GM18505 (cell line): ENCODE results near the gene HNRNPK.

Source experiments
- ATAC-seq: cut with Tn5 transposase; IDR thresholded peaks from one replicate; pipeline ENCODE4 v1.9.1; 2021; ENCODE audit not compliant: unreplicated experiment
- POLR2A ChIP-seq: IDR thresholded peaks from 4 replicates; pipeline ENCODE4 v1.6.1; 2011; ENCODE audit warnings: borderline replicate concordance; ENCODE audit not compliant: insufficient read depth, insufficient read length; ENCODE audit errors: extremely low read depth

HNRNPK gene

DNA sequence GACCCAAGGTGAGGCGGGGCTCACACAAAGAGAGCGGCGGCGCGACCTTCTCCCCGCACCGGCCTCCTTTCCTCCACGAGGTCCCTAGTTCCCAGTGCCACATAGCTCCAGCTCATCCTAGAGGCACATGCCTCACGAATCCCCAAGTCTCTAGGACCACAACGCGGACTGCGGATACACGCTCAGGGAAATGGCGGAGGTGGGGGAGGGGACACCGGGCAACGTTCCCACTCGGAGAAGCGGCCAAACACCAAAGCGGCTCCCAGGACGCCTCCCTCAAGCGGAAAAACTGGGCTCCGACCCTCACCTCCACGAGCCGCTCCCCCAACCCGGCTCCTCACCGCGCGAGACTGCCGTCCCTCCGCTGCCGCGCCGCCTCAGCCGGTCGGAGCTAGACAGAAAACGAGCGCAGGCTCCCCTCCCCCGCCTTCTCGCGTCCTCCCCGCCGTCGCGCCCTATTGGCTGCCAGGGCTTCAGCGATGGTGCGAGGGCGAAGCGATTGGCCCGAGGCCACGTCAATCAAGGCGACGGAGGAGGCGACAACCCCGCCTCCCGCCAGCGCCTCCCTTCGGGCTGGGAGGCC is at the start of gene HNRNPK:
Gene HNRNPK, minus strand, starts transcription at position 404 of the 583 bp plus-strand sequence. CDS start 1,963 bp downstream, outside the sequence.
- ATAC-seq: peak; percentile 84
- peak; percentile 77 for TF ChIP-seq POLR2A

DNA sequence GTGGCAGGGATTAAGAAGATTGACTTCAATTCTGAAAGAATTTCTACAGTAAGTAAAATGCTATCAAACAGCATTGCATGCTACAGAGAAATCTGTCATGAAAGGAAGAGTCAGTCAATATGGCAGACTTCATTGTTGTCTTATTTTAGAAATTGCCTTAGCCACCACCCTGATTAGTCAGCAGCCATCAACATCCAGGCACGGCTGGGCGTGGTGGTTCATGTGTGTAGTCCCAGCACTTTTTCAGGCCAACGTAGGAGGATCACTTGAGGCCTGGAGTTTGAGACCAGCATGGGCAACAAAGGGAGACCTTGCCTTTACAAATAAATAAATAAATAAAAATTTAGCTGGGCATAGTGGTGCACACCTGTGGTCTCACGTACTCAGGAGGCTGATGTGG is 47.2 kb upstream of the HNRNPK start:
- TF ChIP-seq POLR2A: no peak
- ATAC-seq: no peak

DNA sequence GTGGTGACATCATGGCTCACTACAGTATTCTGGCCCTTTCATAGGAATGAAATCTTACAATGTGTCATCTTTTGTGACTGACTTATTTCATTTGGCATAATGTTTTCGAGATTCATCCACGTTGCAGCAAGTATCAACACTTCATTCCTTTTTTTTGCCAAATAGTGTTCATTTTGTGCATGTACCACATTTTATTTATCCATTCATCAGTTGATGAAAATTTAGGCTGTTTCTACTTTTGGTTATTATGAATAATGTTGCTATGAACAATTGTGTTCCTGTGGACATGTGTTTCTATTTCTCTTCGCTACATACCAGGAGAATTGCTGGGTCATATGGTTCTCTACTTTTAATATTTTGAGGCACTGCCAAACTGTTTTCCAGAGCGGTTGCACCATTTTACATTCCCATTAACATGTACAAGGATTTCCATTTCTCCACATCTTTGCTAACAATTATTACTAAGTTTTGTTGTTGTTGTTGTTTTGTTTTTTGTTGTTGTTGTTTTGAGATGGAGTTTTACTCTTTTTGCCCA is 44.1 kb upstream of the HNRNPK start:
- no peak for ATAC-seq
- TF ChIP-seq POLR2A: no peak

DNA sequence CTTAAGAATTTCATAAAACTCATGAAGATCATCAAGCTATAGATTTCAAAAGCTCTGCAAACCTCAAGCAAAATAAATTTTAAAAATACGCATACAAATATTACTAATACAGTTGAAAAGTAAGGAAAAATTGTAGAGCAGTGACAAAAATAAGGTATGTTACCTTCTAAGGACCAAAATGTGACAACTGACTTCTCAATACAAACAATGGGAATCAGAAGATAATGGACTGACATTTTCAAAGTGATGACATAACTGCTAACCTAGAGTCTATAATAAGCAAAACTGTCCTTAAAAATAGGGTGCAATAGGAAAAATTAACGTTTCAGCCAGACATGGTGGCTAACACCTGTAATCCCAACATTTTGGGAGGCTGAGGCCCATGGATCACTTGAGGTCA is 27.6 kb upstream of the HNRNPK start:
- ATAC-seq: no peak

DNA sequence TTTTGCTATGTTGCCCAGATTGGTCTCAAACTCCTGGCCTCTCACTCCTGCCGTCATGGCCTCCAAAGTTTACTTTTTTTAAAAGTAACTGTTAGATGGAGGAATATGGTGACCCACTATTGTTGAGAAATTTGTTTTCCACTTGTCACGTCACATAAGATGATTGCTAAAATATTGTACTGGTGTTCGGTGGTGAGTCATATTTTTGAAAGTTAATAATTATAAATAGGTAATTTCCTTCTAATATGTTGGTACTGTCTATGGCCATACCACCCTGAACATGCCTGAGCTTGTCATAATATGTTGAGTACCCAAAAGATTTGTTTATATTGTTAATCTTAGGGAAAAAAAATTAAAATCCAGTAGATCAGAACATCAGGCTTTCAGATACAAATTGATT is 23.2 kb upstream of the HNRNPK start:
- no peak for TF ChIP-seq POLR2A
- no peak for ATAC-seq

More for the DNA sequence above, 27.6 kb upstream of the HNRNPK start:
- TF ChIP-seq POLR2A: no peak

DNA sequence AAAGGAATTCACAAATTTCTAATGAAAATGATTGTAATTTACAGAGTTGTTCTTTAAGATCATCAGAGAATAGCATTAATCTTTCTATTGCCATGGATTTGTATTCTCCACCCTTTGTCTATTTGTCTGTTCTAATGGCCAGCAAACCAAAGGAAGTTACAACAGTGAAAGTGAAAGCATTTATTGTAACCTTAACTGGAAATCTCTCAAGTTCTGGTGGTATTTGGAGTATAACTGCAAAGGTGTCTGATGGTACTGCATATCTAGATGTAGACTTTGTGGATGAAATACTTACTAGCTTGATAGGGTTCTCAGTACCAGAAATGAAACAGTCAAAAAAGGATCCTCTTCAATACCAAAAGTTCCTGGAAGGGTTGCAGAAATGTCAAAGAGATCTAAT is 22.3 kb upstream of the HNRNPK start:
- no peak for TF ChIP-seq POLR2A
- peak; percentile 70 for ATAC-seq

DNA sequence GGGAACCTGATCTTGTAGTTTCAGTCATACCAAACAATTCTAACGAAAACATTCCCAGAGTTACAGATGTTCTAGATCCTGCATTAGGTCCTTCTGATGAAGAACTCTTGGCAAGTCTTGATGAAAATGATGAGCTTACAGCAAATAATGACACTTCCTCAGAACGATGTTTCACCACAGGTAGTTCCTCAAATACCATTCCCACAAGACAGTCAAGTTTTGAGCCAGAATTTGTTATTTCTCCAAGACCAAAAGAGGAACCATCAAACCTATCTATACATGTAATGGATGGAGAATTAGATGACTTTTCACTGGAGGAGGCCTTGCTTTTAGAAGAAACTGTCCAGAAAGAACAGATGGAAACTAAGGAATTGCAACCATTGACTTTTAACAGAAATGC is 21.6 kb upstream of the HNRNPK start:
- no peak for ATAC-seq
- TF ChIP-seq POLR2A: no peak

DNA sequence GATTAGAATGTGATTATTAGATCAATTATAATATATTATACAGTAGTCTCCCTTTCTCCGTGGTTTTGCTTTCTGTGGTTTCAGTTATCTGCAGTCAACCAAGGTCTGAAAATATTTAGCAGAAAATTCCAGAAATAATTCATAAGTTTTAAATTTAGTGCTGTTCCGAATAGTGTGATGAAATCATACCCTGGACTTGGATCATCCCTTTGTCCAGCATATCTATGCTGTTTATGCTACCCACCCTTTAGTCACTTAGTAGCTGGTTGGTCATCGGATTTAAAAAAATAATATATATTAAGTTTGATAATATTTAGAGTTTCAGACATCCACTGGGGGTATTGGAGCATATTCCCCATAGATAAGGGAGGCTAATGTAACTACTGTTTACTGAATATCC is 20.2 kb upstream of the HNRNPK start:
- no peak for TF ChIP-seq POLR2A
- no peak for ATAC-seq

DNA sequence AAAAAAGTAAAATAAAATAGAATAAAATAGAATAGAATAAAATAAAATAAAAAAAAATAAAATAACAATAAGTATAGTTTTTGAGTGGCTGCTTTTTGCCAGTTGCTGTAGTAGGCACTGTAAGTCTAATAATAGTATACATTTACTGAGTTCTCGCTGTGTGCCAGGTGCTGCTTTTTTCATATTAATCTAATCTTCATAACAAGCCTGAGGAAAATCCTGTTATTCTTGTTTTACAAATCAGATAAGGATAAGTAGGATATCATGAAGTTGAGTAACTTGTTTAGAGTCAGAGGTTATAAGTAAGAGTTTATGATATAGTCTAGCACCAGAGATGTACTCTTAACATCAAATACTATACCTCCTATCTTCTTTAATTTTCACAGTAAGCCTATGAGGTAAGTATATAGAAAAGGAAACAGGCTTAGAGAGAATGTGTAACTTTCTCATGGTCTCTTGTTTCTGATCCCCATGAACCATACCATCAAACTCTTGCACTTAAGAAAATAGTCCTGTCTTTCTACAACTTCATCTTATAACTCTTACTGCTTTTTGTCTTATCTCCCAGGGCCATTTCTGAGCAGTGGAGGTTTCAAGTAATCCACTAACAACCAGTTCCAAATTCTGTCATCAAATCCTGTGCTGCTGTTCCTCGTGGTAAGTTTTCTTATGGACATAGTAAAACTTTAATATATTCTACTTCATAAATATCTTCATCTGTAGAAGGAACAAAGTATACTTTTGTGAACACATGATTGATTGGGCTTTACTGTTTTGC is 19.3 kb upstream of the HNRNPK start:
- no peak for ATAC-seq
- no peak for TF ChIP-seq POLR2A

DNA sequence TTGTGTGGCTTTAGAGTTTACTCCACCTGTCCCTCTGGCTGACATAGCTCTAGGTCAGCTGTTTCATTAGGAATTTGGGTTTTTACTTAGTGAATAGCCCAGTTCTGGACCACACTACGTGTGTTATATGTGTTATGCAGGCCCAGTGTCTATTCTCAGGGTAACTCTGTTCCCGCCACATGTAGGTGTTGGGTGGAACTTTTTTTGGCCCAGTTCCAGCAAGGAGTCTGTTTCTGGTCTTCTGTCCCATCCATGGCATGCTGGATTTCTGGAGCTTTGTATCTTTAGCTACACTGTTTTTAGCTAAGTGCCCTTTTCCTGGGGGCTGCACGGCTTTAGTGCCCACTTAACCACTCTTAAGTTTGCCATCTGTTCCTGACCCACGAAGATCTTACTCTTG is 16.1 kb upstream of the HNRNPK start:
- no peak for ATAC-seq
- TF ChIP-seq POLR2A: no peak

DNA sequence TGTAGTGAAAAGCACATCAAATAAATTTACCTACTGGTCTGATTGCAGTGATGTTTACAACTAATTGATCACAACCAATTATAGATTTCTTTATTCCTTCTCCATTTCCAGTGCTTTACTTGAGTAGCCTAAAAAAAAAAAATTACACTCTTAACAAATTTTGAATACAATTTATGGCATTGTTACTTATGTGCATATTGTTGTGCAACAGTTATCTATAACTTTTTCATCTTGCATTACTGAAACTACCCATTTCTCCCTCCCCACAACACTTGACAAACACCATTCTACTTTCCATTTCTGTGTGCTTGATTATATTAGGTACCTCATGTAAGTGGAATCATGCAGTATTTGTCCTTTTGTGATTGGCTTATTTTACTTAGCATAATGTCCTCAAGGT is 12.9 kb upstream of the HNRNPK start:
- no peak for ATAC-seq
- no peak for TF ChIP-seq POLR2A

DNA sequence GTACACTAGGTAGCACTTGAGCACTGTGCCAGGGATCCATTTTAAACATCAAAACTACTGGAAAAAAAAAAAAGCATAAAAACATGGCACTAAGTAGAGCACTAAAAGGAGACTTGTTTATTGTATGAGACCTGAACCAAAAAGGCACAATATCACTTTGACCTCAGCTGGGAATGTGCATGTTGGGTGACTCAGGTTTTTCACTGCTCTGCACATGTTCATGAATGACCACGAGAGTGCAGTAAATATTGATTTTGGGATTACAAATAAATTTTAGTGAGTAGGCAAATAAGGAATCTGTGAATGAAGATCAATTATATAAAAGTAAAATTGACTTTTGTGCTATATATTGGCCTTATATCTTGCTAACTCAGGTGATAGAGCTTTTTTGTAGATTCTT is 12.4 kb upstream of the HNRNPK start:
- no peak for TF ChIP-seq POLR2A
- ATAC-seq: no peak

DNA sequence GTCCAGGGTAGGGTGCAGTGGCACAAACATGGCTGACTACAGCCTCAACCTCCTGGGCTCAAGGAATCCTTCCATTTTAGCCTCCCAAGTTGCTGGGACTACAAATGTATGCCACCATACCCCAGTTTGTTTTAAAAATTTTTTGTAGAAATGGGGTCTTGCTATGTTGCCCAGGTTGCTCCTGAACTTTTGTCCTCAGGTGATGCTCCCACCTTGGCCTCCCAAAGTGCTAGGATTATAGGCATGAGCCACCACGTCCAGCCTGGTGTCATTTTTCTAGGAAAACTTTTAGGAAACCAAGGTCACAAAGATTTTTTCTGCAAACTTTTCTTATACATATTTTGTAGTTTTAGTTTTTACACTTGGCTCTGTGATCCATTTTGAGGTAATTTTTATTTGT is 11.3 kb upstream of the HNRNPK start:
- no peak for TF ChIP-seq POLR2A
- ATAC-seq: no peak

DNA sequence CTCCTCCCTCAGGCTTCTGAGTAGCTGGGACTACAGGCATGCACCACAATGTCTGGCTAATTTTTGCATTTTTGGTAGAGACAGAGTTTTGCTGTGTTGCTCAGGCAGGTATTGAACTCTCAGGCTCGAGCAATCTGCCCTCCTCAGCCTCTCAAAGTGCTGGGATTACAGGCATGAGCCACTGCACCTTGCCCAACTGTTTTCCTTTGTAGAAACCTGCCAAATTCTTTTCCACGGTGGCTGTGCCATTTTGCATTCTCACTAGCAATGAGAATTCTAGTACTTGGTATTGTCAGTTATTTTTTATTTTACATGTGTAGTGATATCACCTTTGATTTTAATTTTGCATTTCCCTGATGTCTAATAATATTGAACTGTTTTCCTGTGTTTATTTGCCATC is 8.4 kb upstream of the HNRNPK start:
- TF ChIP-seq POLR2A: no peak
- ATAC-seq: no peak
